GM21360 (cell line): Measurements from ENCODE around the gene SLC13A3.
"Not testable (repeated sequence)": the region's sequence is repeated elsewhere in the genome, so short reads cannot be mapped to it uniquely, and the experiment has no call there.

Experiments
- ATAC-seq: cut with Tn5 transposase; IDR thresholded peaks from one replicate; pipeline ENCODE4 v1.9.1; 2021; ENCODE audit warnings: mild to moderate bottlenecking, moderate library complexity; ENCODE audit not compliant: unreplicated experiment

Gene SLC13A3

GRCh38 chr20:46681032-46681854, 30.0 kb upstream of the SLC13A3 start:
- ATAC-seq = no peak

DNA sequence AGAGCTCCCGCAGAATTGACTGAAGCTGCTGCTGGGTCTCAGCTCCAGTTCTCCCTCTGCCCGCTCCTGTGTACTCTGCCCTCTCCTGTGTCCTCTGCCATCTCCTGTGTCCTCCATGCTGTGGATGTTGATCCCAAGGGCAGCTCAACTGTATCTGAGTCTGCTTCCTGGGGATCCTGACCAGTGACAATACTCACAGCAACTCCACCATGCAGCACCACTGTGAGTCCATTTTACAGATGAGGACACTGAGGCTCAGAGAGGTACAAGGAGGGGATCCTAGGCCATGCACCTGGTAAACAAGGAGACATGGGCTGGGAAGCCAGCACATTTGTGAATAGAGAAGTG, 29.4 kb upstream of the SLC13A3 start:
- ATAC-seq = no peak

DNA sequence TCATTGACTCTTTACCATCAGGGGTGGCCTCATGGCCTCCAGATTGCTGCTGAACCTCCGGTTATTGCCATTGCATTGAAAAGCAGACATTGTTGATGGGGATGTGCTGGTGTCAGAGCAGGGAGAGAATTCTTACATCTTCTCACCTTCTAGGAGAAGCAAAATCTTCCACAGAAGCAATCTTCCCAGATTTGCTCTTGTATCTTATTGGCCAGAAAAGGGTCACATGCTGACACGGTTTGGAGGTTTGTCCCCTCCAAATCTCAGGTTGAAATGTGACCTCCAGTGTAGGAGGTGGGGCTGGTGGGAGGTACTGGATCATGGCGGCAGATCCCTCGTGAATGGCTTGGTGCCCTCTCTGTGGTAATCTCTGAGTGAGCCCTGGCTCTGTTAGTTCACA, 27.3 kb upstream of the SLC13A3 start:
- no peak for ATAC-seq

- ATAC-seq = no peak
These were observed 26.3 kb upstream of the SLC13A3 start for GRCh38 chr20:46677608-46678007.

DNA sequence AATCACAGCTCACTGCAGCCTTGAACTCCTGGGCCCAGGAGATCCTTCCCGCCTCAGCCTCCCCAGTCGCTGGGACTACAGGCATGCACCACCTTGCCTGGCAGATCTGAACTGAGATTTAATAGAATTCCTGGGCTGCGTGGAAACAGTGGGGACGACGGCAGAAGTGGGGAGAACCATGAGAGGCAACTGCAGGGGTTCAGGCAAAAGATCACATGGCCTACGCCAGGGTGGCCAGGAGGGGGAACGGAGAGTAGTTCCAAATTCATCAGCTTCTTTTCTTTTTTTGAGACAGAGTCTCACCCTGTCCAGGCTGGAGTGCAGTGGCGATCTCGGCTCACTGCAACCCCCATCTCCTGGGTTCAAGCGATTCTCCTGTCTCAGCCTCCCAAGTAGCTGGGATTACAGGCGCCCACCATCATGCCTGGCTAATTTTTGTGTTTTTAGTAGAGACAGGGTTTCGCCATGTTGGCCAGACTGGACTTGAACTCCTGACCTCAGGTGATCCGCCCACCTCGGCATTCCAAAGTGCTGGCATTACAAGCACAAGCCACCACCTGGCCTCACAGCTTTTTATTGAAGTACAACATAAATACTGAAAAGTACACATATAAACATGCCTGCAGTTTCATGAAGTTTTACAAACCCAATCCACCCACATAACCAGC, 25.5 kb upstream of the SLC13A3 start:
- not testable (repeated sequence) for ATAC-seq

DNA sequence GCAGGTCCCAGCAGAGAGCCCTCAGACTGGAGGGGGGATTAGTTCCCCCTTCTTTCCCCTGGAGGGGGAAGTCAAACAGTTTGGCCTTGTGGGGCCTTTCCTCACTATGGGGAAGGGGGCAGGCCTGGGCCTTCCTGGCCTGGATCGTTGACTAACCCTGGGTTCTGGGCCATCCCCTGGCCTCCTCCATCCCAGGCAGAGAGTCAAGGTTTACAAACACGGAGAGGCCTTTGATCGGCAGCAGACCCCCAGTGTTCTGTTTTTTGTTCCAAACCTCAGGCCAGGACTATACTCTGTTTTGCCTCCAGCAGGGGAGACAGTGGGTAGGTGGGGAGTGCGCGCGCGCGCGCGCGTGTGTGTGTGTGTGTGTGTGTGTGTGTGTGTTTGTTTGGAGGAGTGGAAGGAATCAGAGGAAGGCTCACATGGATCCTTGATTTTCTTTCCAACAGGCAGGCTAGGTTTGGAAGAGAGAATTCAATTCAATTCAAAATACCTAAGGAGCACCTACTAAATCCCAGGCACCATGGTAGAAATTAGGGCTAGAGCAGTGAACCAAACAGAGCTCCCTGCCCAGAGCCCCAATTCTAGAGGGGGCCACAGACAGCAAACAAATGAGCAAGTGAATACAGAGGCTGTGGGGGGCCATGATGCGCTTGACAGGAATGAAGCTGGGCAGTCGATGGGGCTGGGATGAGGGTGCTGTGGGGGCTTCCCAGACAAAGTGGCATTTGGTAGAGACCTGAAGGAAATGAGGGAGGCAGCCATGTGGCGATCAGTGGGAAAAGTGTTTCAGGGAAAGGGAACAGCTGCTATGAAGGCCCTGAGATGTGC, 23.2 kb upstream of the SLC13A3 start:
- ATAC-seq = no peak

GRCh38 chr20:46673394-46674252, 22.4 kb upstream of the SLC13A3 start:
- no peak for ATAC-seq

DNA sequence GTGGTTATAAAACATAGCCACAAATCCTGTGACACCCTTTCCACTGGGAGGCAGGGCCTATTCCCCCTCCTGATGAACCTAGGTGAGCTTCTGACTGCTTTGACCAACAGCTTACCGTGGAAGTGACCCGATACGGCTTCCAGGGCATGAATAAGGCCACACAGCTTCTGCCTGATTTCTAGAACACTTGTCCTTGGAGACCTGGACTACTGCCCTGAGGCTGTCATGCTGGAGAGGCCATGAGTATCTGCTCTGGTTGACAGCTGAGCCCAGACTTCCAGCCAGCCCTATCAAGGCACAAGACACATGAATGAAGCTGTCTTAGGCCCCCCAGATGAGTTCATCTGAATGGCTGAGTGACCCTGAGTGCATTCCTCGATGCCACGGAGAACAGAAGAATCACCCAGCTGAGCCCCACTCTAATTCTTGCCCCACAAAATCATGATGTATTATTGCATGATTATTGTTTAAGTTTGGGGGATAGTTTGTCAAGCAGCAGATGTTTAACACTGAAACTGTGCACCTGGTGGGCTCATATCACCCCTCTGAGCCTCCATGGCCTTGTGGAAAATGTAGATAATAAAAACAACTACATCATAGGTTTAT, 21.4 kb upstream of the SLC13A3 start:
- no peak for ATAC-seq

GRCh38 chr20:46671866-46672542, 20.7 kb upstream of the SLC13A3 start:
- ATAC-seq = no peak

- ATAC-seq = no peak
These were observed 19.6 kb upstream of the SLC13A3 start for GRCh38 chr20:46670585-46671584.

DNA sequence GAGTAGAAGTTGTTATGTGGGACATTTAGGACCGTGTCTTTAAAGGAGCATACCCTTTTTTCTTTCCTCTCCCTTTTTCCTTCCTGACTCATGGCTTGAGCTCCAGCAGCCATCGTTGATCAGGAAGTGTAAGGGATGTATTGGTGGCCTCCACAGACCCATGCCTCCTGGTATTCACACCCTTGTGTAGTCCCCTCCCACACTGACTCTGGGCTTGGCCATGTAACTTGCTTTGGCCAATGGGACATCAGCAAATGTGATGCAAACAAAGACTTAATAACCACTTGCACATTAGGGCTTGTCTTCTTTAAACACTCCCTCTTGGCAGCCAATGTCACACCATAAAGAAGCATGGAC, 18.9 kb upstream of the SLC13A3 start:
- no peak for ATAC-seq

GRCh38 chr20:46666818-46667515, 15.7 kb upstream of the SLC13A3 start:
- ATAC-seq = no peak

GRCh38 chr20:46666306-46666705, 15.0 kb upstream of the SLC13A3 start:
- ATAC-seq = no peak

GRCh38 chr20:46665602-46666001, 14.3 kb upstream of the SLC13A3 start:
- no peak for ATAC-seq

GRCh38 chr20:46663531-46663930, 12.3 kb upstream of the SLC13A3 start:
- ATAC-seq = no peak

DNA sequence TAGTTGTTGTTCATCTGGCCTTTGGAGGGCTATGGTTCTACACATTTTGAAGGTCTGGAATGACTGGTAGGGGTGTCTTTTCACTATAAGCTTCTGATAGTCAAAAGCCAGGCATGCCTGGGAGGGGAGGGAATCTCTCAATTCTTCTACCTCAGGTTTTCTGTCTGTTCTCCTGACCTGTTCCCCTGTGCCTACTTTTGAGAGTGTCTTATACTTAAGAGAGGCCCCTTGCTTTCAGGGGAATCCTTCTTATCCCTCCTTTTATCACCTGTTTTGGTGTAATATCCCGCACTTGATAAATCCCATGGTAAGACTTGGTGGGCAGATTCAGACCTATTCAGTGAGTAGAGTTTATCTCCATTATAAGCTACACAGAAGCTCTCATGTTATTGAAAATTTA, 10.4 kb upstream of the SLC13A3 start:
- no peak for ATAC-seq

DNA sequence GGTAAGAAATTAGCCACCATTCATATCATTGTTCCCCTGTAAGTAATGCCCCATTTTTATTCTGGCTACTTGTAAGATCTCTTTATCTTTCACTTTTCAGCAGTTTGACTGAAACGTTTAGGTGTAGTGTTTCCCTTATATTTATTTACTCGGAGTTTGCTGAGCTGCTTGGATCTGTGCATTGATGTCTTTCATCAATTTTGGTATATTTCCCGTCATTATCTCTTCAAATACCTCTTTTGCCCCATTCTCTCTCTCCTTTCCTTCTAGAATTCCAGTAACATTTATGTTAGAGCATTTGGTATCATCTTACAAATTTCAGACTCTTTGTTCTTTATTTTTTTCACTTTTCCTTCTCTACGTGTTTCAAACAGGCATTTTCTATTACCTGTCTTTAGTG, 9.2 kb upstream of the SLC13A3 start:
- no peak for ATAC-seq

DNA sequence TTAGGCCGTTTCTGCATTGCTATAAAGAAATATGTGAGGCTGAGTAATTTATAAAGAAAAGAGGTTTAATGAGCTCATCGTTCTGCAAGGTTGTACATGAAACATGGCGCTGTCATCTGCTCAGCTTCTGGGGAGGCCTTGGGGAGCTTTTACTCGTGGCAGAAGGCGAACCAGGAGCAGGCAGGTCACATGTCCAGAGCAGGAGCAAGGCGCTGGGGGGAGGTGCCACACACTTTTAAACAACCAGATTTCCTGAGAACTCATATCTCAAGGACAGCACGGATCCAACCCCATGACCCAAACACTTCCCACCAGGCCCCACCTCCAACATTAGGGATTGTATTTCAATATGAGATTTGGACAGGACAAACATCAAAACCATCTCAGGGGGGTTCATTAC, 6.4 kb upstream of the SLC13A3 start:
- ATAC-seq = no peak
